Measurements from ENCODE around the gene CDH24. TPM values are rescaled to one million over a fixed set of nuclear protein-coding genes. Genes with fewer than 3 reads are reported as not detected.

CDH24 gene
- total RNA-seq, 2 donors from 2014 or later, result 0.48 TPM

- no peak for ATAC-seq (replicated peaks)
- Mint-ChIP-seq H3K36me3 (ENCODE audit: low read depth) (no peaks in the 10 kb centered on the region), H3K4me1 (no peaks in the 10 kb centered on the region), H3K27ac (no peak overlapping the region), H3K4me3 (no peak overlapping the region), H3K9me3 (no peaks in the 10 kb centered on the region), H3K27me3 (no peaks in the 10 kb centered on the region)
Measured at GRCh38 chr14:23049011-23049410, 8.3 kb downstream of the CDH24 start.

- Mint-ChIP-seq H3K9me3 (no peaks in the 10 kb centered on the region), H3K27ac (no peak overlapping the region), H3K27me3 (no peaks in the 10 kb centered on the region), H3K4me3 (no peak overlapping the region), H3K36me3 (ENCODE audit: low read depth) (no peaks in the 10 kb centered on the region), H3K4me1 (no peaks in the 10 kb centered on the region)
- no peak for ATAC-seq (replicated peaks)
Measured at GRCh38 chr14:23047751-23048693, 9.3 kb downstream of the CDH24 start.

GRCh38 chr14:23047034-23047634 is 10.2 kb downstream of the CDH24 start:
- Mint-ChIP-seq H3K27me3 (no peaks in the 10 kb centered on the region), H3K27ac (no peak overlapping the region), H3K4me1 (no peaks in the 10 kb centered on the region), H3K9me3 (no peaks in the 10 kb centered on the region), H3K4me3 (no peak overlapping the region), H3K36me3 (ENCODE audit: low read depth) (no peaks in the 10 kb centered on the region)
- no peak for ATAC-seq (replicated peaks)

GRCh38 chr14:23045419-23046357 is 11.6 kb downstream of the CDH24 start:
- Mint-ChIP-seq H3K4me3 (no peak overlapping the region), H3K27ac (no peak overlapping the region), H3K27me3 (no peaks in the 10 kb centered on the region), H3K36me3 (ENCODE audit: low read depth) (no peaks in the 10 kb centered on the region), H3K4me1 (no peaks in the 10 kb centered on the region), H3K9me3 (no peaks in the 10 kb centered on the region)
- ATAC-seq (replicated peaks), result no peak

GRCh38 chr14:23044840-23045239 is 12.5 kb downstream of the CDH24 start:
- ATAC-seq (replicated peaks), result no peak
- H3K4me1 Mint-ChIP-seq, result no peaks in the 10 kb centered on the region

GRCh38 chr14:23043754-23044153 is 13.6 kb downstream of the CDH24 start:
- no peaks in the 10 kb centered on the region for H3K4me1 Mint-ChIP-seq
- H3K27me3 Mint-ChIP-seq, result no peaks in the 10 kb centered on the region
- no peaks in the 10 kb centered on the region for H3K9me3 Mint-ChIP-seq
- ATAC-seq (replicated peaks), result no peak
- no peak overlapping the region for H3K27ac Mint-ChIP-seq
- H3K4me3 Mint-ChIP-seq, result no peak overlapping the region
- no peaks in the 10 kb centered on the region for H3K36me3 Mint-ChIP-seq (ENCODE audit: low read depth)

More at GRCh38 chr14:23044840-23045239, 12.5 kb downstream of the CDH24 start:
- Mint-ChIP-seq H3K27me3 (no peaks in the 10 kb centered on the region), H3K9me3 (no peaks in the 10 kb centered on the region), H3K27ac (no peak overlapping the region), H3K36me3 (ENCODE audit: low read depth) (no peaks in the 10 kb centered on the region), H3K4me3 (no peak overlapping the region)

- Mint-ChIP-seq H3K9me3 (no peaks in the 10 kb centered on the region), H3K36me3 (ENCODE audit: low read depth) (no peaks in the 10 kb centered on the region), H3K27me3 (no peaks in the 10 kb centered on the region), H3K4me3 (no peak overlapping the region), H3K27ac (no peak overlapping the region), H3K4me1 (no peaks in the 10 kb centered on the region)
- ATAC-seq (replicated peaks), result no peak
Measured at GRCh38 chr14:23043145-23043544, 14.2 kb downstream of the CDH24 start.

GRCh38 chr14:23042162-23042965 is 15.0 kb downstream of the CDH24 start, which contains the start of gene PSMB11:
Gene PSMB11, plus strand, starts transcription at chr14:23042212. Its CDS starts 14 bp downstream, at chr14:23042226.
- Mint-ChIP-seq H3K9me3 (no peaks in the 10 kb centered on the region), H3K27ac (no peak within 1 kb of the TSS), H3K27me3 (no peaks in the 10 kb centered on the region), H3K4me3 (no peak within 1 kb of the TSS), H3K4me1 (no peaks in the 10 kb centered on the region), H3K36me3 (ENCODE audit: low read depth) (no peaks in the 10 kb centered on the region)
- no peak for ATAC-seq (replicated peaks)

GRCh38 chr14:23041729-23042128 is 15.6 kb downstream of the CDH24 start:
- ATAC-seq (replicated peaks), result no peak
- Mint-ChIP-seq H3K4me1 (no peaks in the 10 kb centered on the region), H3K27me3 (no peaks in the 10 kb centered on the region), H3K27ac (no peak overlapping the region), H3K4me3 (no peak overlapping the region), H3K9me3 (no peaks in the 10 kb centered on the region), H3K36me3 (ENCODE audit: low read depth) (no peaks in the 10 kb centered on the region)

- no peak for ATAC-seq (replicated peaks)
- Mint-ChIP-seq H3K4me1 (peaks cover 7% of the 10 kb centered on the region), H3K4me3 (no peak overlapping the region), H3K36me3 (ENCODE audit: low read depth) (no peaks in the 10 kb centered on the region), H3K27ac (no peak overlapping the region), H3K9me3 (peaks cover 4% of the 10 kb centered on the region), H3K27me3 (no peaks in the 10 kb centered on the region)
Measured at GRCh38 chr14:23040100-23040499, 17.2 kb downstream of the CDH24 start.

GRCh38 chr14:23035303-23036144 is 21.8 kb downstream of the CDH24 start:
- peaks cover 42% of the 10 kb centered on the region for H3K36me3 Mint-ChIP-seq (ENCODE audit: low read depth)
- no peaks in the 10 kb centered on the region for H3K27me3 Mint-ChIP-seq
- peaks cover 21% of the 10 kb centered on the region for H3K4me1 Mint-ChIP-seq
- peaks cover 4% of the 10 kb centered on the region for H3K9me3 Mint-ChIP-seq
- ATAC-seq (replicated peaks), result no peak
- H3K27ac Mint-ChIP-seq, result peak overlapping the region; percentile 96
- peak overlapping the region; percentile 80 for H3K4me3 Mint-ChIP-seq

GRCh38 chr14:23034498-23035302 is 22.6 kb downstream of the CDH24 start, which contains the start of gene PSMB5:
Gene PSMB5, minus strand, starts transcription at chr14:23034900. Its CDS starts 19 bp downstream, at chr14:23034881.
- H3K4me3 Mint-ChIP-seq, result peak within 1 kb of the TSS; percentile 80
- H3K27me3 Mint-ChIP-seq, result no peaks in the 10 kb centered on the region
- H3K9me3 Mint-ChIP-seq, result peaks cover 4% of the 10 kb centered on the region
- peak within 1 kb of the TSS; percentile 96 for H3K27ac Mint-ChIP-seq
- peaks cover 46% of the 10 kb centered on the region for H3K36me3 Mint-ChIP-seq (ENCODE audit: low read depth)
- ATAC-seq (replicated peaks), result peak; percentile 96
- H3K4me1 Mint-ChIP-seq, result peaks cover 21% of the 10 kb centered on the region
